ENCODE data around the gene SLC22A3.
"Not testable (repeated sequence)": the region's sequence is repeated elsewhere in the genome, so short reads cannot be mapped to it uniquely, and the experiment has no call there.

SLC22A3 gene, protein sequence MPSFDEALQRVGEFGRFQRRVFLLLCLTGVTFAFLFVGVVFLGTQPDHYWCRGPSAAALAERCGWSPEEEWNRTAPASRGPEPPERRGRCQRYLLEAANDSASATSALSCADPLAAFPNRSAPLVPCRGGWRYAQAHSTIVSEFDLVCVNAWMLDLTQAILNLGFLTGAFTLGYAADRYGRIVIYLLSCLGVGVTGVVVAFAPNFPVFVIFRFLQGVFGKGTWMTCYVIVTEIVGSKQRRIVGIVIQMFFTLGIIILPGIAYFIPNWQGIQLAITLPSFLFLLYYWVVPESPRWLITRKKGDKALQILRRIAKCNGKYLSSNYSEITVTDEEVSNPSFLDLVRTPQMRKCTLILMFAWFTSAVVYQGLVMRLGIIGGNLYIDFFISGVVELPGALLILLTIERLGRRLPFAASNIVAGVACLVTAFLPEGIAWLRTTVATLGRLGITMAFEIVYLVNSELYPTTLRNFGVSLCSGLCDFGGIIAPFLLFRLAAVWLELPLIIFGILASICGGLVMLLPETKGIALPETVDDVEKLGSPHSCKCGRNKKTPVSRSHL

DNA sequence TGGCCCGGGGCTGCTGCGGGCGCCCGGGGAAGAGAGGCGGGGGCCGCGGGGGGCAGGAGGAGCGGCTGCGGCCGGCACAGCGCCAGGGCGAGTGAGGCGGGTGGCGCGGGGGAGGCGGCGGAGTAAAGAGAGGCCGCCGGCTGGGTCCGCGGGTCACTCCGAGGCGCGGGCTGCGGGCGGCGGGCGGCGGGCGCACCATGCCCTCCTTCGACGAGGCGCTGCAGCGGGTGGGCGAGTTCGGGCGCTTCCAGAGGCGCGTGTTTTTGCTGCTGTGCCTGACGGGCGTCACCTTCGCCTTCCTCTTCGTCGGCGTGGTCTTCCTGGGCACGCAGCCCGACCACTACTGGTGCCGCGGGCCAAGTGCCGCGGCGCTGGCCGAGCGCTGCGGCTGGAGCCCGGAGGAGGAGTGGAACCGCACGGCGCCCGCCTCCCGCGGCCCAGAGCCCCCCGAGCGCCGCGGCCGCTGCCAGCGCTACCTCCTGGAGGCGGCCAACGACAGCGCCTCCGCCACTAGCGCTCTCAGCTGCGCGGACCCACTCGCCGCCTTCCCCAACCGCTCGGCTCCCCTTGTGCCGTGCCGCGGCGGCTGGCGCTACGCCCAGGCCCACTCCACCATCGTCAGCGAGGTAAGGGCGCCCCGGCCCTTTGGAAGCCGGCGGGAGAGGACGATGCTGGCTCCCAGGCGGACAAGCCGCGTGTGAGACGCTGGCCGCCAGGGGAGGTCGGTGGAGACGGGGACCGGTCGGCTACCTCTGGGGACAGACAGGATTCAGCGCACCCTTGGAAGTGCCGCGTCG is at the start of gene SLC22A3:
TSS of gene SLC22A3 (plus strand) at position 156 of the 797 bp plus-strand sequence. CDS start at position 198, 42 bp downstream.
- no peak for DNase-seq

DNA sequence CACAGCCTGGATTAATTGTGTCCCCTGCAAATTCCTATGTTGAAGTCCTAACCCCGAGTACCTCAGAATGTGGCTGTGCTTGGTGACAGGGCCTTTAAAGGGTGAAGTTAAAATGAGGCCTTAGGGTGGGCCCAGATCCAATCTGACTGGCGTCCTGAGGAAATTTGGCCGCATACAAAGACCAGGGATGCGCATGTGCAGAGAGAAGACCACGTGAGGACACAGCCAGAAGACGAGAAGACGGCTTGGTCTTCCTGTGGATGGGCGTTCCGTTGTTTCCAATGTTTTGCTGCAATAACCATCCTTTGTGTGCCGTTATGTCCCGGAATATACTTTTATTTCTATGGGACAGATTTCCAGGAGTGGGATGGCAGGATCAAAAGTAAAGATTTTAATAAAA is 48.6 kb upstream of the SLC22A3 start:
- no peak for DNase-seq

DNA sequence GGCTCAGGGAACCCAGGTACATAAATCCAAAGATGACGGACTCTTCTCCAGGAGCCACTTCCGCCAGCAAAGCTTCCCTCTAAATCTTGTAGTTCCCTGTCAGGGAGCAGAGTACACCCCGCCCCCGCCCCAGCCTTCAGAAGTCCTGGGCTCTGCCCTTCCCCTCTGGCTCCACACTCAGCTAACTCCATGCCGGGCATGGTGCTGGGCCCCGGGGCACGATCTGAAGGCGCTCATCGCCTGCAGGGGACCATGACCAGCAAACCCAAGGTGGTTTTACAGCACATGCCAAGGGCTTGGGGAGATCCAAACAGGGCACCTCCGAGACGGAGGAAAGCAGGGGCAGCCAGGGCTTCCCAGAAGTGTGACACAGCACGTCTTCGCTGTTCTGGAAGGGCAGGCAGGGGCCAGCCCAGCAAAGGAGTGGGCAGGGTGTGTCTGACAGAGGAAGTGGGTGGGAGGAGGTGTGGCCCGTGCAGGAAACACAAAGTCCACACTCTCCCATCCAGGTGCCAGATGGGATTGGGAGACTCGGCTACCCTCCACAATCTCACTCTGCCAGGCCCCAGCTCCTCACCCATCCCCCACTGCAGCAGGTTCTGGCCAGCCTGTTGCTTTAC is 48.0 kb upstream of the SLC22A3 start:
- DNase-seq: no peak

- DNase-seq: no peak
Observed at GRCh38 chr6:160301339-160301738, 46.8 kb upstream of the SLC22A3 start.

DNA sequence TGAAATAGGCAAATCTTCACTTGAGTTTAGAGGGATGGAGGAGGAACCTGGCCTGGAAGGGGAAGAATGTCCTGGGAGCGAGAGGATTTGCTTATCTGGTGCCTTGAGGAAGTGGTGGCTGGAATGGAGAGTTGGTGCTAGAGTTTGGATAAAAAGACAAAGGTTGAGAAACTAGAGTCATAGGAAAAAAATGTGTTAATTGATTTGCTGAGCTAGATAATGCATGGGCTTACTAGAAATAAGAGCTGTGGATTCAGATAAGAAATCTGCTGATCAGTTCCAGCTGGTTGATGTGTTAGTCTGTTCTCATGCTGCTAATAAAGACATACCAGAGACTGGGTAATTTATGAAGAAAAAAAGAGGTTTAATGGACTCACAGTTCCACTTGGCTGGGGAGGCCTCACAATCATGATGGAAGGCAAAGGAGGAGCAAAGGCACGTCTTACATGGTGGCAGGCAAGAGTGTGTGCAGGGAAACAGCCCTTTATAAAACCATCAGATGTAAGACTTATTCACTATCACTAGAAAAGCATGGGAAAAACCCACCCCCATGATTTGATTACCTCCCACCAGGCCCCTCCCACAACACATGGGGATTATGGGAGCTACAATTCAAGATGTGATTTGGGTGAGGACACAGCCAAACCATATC is 45.6 kb upstream of the SLC22A3 start:
- DNase-seq: not testable (repeated sequence)

DNA sequence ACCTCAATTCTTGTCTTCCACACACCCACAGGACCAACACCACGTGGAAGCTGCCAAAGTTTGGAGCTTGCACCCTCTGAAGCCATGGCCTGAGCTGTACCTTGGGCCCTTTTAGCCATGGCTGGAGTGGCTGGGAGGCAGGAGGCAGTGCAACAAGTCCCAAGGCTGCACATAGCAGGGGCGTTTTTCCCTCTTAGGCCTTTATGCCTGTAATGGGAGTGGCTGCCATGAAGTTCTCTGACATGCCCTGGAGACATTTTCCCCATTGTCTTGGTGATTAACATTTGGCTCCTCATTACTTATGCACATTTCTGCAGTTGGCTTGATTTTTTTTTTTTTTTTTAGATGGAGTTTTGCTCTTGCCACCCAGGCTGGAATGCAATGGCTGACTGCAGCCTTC is 44.4 kb upstream of the SLC22A3 start:
- no peak for DNase-seq

DNA sequence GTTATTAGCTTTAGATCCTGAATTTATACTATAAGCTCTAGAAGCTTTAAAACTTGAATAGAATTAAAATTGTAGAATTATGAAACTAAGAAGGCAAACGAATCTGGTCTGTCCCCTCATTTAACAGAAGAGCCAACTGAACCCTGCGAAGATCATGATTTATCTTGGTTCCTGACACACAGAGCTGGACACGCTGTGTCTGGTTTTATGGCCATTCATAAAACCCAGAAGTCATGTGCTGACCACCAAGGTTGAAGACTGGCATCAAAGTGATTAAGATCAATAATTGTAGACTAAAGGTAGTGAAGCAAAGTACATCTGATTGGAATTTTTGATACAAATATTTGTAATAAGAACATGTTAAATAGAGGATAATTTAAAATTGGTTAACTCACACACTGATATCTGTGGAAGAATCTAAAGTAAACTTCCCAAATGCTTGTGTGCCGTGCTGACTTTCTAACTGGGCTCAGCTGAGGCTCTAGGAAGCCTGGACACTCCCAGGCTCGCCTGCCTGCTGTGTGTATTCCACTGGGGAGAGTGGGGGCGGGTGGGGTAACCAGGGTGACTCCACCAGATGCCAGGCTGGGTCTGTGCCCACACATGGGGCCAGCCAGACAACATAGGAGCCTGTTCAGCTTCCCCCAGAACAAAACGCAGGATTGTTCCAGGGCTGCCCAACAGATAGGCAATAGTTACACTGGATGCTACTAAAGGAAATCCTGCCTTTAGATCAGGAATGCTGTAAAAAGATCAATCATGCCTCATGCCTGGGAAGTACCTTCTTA is 42.1 kb upstream of the SLC22A3 start:
- DNase-seq: no peak

- DNase-seq: no peak
Observed at GRCh38 chr6:160309718-160310117, 38.5 kb upstream of the SLC22A3 start.

DNA sequence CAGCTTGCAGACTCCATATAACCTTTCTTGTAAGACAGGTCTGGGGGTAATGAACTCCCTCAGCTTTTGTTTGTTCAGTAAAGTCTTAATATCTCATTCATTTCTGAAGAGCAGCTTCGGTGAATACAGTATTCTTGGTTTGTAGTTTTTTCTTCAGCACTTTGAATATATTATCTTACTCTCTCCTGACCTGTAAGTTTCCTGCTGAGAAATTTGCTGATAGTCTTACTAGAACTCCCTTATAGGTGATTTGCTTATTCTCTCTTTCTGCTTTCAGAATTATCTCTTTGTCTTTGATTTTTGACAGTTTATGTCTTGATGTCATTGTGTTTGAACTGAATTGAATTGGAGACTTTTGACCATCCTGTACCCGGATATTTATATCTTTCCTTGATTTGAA is 35.3 kb upstream of the SLC22A3 start:
- no peak for DNase-seq

GRCh38 chr6:160315310-160315709 is 32.9 kb upstream of the SLC22A3 start:
- no peak for DNase-seq

DNA sequence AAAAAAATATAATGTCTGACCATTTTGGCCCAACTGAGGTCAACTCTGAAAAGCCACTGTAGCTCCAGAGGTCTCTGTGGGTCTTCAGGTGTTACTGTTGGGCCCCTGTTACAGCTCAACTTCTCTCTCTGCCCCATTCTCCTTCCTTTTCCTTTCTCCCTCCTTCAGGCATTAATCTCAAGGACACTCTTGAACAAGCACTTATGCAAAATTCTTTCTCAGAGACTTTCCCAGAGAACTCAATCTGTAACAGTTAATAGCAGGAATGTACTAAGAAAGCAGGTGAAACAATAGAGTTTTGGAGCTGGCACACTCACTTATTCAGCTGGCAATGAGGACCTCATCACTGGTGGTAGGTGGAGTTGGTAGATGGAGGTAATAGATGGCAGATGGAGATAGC is 31.9 kb upstream of the SLC22A3 start:
- no peak for DNase-seq

DNA sequence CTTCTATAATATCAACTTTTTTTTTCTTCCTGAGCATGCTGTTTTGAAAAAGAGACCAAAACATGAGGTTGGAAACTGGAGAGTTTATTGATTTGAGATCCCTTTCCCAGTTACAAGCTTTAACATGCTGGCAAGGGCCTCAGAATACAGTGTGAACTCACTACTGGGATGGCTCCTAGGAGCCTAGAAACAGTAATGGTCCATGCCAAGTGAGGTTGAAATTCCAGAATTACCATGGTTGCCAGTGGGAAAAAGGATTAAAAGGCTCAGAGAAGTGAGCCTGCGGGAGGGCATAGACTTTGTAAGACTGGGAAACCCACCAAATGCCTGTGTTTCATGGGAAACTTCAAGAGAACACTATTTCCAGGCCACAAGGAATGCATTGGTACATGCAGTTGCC is 28.9 kb upstream of the SLC22A3 start:
- no peak for DNase-seq

GRCh38 chr6:160321729-160322505 is 26.3 kb upstream of the SLC22A3 start:
- DNase-seq: no peak

DNA sequence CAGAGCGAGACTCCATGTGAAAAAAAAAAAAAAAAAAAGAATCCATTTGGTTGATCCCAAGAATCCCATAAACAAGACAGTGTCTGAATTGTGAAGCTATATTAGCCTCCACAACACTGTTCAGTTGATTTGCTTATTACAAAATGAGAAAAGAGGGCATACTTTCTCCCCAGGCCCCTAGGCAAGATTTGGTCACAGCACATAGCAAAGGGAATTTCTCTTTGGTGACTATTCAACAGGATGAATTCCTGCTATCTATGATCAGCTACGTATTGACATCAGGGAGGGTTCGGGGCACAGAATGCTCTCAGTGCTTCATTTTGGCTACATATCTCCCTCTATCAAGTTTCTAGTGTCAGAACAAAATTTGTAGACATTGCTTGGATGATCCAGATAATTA is 20.2 kb upstream of the SLC22A3 start:
- DNase-seq: no peak

DNA sequence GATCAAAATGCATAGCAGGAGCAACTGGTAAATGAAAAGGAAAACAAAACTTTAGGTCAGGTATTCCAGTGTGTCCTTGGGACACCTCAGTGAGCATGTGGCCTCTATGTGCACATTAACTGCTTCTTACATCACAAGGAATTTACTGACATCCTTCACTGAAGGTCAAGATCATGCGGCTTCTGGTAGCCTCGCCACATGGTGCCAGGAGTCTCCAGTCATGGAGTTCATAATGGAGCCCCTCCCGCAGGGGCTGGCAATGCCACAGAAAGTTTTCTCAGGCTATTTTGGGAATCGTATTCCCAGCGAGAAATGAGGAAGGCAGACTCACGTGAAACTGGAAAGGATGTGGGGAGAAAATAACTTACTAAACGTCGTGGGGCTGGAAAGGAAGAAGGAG is 19.7 kb upstream of the SLC22A3 start:
- DNase-seq: no peak

DNA sequence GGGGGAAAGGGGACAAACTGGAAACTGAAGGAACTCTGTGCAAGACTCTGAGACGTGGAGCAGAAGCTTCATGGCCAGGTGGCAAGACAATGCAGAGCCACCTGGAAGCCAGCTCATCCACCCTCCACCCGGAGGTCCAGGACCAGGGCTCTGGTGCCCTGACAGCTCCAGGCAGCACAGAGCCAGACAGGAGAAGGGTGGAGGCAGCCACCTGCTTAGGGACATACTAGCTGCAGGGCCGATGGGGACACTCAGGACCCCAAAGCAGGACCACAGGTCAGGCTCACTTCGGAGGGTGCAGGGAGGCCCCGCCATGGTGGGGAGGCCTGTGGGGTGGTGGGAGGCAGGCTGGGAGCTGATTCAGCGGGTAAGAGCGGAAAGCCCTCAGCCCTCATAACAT is 19.0 kb upstream of the SLC22A3 start:
- DNase-seq: no peak

GRCh38 chr6:160330619-160331018 is 17.6 kb upstream of the SLC22A3 start:
- no peak for DNase-seq

DNA sequence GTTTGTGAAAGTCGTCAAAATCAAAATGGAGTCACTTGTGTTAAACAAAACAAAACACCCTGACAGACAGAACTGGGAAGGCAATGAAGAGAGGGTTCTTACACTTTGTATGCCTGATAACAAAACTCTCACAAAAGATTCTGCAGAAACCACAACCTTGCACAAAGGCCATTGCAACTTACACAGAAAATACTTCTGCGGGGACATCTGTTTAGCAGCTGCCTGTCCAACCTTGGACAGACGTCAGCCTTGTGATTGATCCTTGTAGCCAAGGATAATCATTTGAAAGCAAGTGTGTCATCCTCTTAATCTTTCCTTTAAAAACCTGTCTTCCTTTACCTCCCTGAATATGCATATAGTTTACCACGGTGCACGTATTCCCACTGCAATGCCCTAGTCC is 17.0 kb upstream of the SLC22A3 start:
- no peak for DNase-seq

- no peak for DNase-seq
Observed at GRCh38 chr6:160331753-160332152, 16.4 kb upstream of the SLC22A3 start.

GRCh38 chr6:160333101-160333500 is 15.1 kb upstream of the SLC22A3 start:
- no peak for DNase-seq

GRCh38 chr6:160333841-160334240 is 14.3 kb upstream of the SLC22A3 start:
- no peak for DNase-seq
